GM23338 (cell line): Measurements from ENCODE around the gene PTGS1. TPM values are rescaled to one million over a fixed set of nuclear protein-coding genes. Genes with fewer than 3 reads are reported as not detected.

Experiments used
- ATAC-seq: fragments of 200-7000 bp; cut with Tn5 transposase; 3 replicates; pipeline ENCODE4 v1.9.1; 2020
- DNase-seq: peaks from one replicate; pipeline ENCODE4 v3.0.0-alpha.2; 2015; ENCODE audit warnings: low spot score
- H2AFZ ChIP-seq: fragments of 200-600 bp; sonication (generic); 2 replicates; pipeline ENCODE4 v1.8.0; 2016; ENCODE audit warnings: antibody characterized with exemption, mild to moderate bottlenecking, moderate library complexity
- H3F3A ChIP-seq: fragments of 200-600 bp; sonication (generic); replicated peaks from 2 replicates; pipeline ENCODE4 v1.8.0; 2017; ENCODE audit warnings: antibody characterized with exemption, mixed run types, low read depth
- H3K27ac ChIP-seq: fragments of 200-600 bp; sonication (generic); 2 replicates; pipeline ENCODE4 v1.6.1; 2016; ENCODE audit warnings: low read depth
- H3K27me3 ChIP-seq: fragments of 200-600 bp; sonication (generic); 2 replicates; pipeline ENCODE4 v1.8.0; 2016; ENCODE audit warnings: mild to moderate bottlenecking, mixed run types, moderate library complexity; ENCODE audit not compliant: insufficient read depth
- H3K36me3 ChIP-seq: fragments of 200-600 bp; sonication (generic); 2 replicates; pipeline ENCODE4 v1.8.0; 2016; ENCODE audit warnings: mild to moderate bottlenecking; ENCODE audit not compliant: insufficient read depth
- H3K4me1 ChIP-seq: fragments of 200-600 bp; sonication (generic); 2 replicates; pipeline ENCODE4 v1.8.0; 2016; ENCODE audit warnings: mild to moderate bottlenecking, moderate library complexity; ENCODE audit not compliant: insufficient read depth
- H3K4me2 ChIP-seq: fragments of 200-600 bp; sonication (generic); 2 replicates; pipeline ENCODE4 v1.7.1; 2017; ENCODE audit warnings: mixed run types
- H3K4me3 ChIP-seq: fragments of 200-600 bp; sonication (generic); 2 replicates; pipeline ENCODE4 v1.6.1; 2016; ENCODE audit warnings: mixed run types
- H3K79me2 ChIP-seq: fragments of 200-600 bp; sonication (generic); replicated peaks from 2 replicates; pipeline ENCODE4 v1.8.0; 2017; ENCODE audit warnings: mild to moderate bottlenecking; ENCODE audit not compliant: insufficient read depth
- H3K9me2 ChIP-seq: fragments of 200-600 bp; sonication (generic); 2 replicates; pipeline ENCODE4 v1.8.0; 2017; ENCODE audit not compliant: insufficient read depth
- H4K20me1 ChIP-seq: fragments of 200-600 bp; sonication (generic); replicated peaks from 2 replicates; pipeline ENCODE4 v1.8.0; 2017; ENCODE audit warnings: mild to moderate bottlenecking; ENCODE audit not compliant: insufficient read depth
- H3K27ac Mint-ChIP-seq: 2 replicates; pipeline ENCODE4 v1.8.0; 2020; ENCODE audit warnings: inconsistent platforms, mild to moderate bottlenecking, moderate library complexity, mixed read lengths
- H3K27me3 Mint-ChIP-seq: 3 replicates; pipeline ENCODE4 v1.8.0; 2022; ENCODE audit warnings: low read depth, mild to moderate bottlenecking, moderate library complexity, mixed read lengths, inconsistent platforms; ENCODE audit not compliant: insufficient read depth, poor library complexity
- H3K36me3 Mint-ChIP-seq: 3 replicates; pipeline ENCODE4 v1.8.0; 2021; ENCODE audit warnings: low read depth, mild to moderate bottlenecking, inconsistent platforms, moderate library complexity, mixed read lengths
- H3K4me1 Mint-ChIP-seq: 3 replicates; pipeline ENCODE4 v1.8.0; 2020; ENCODE audit warnings: mild to moderate bottlenecking, inconsistent platforms, mixed read lengths
- H3K4me3 Mint-ChIP-seq: 3 replicates; pipeline ENCODE4 v1.8.0; 2021; ENCODE audit warnings: moderate library complexity, mild to moderate bottlenecking, inconsistent platforms, mixed read lengths
- H3K9me3 Mint-ChIP-seq: 3 replicates; pipeline ENCODE4 v1.8.0; 2020; ENCODE audit warnings: moderate library complexity, mild to moderate bottlenecking, inconsistent platforms, mixed read lengths
- CREB1 ChIP-seq: fragments of 250-450 bp; sonication (Bioruptor Pico); IDR thresholded peaks from 2 replicates; pipeline ENCODE4 v1.5.0; 2020; ENCODE audit warnings: low read depth, mild to moderate bottlenecking, moderate library complexity
- EZH2 ChIP-seq: fragments of 200-600 bp; sonication (generic); IDR thresholded peaks from one replicate; pipeline ENCODE4 v1.8.0; 2017; ENCODE audit warnings: antibody characterized with exemption, mild to moderate bottlenecking, low read depth; ENCODE audit not compliant: unreplicated experiment
- EZH2phosphoT487 ChIP-seq: fragments of 200-600 bp; sonication (generic); IDR thresholded peaks from one replicate; pipeline ENCODE4 v1.8.1; 2018; ENCODE audit warnings: antibody characterized with exemption; ENCODE audit not compliant: unreplicated experiment
- JUNB ChIP-seq: IDR thresholded peaks from one replicate; pipeline ENCODE4 v1.6.1; 2016; ENCODE audit warnings: antibody characterized with exemption; ENCODE audit not compliant: unreplicated experiment
- NANOG ChIP-seq: IDR thresholded peaks from 2 replicates; pipeline ENCODE4 v1.6.1; 2016; ENCODE audit warnings: antibody characterized with exemption, borderline replicate concordance
- STAT1 ChIP-seq: IDR thresholded peaks from one replicate; pipeline ENCODE4 v1.6.1; 2016; ENCODE audit warnings: antibody characterized with exemption; ENCODE audit not compliant: unreplicated experiment
- ZNF114 ChIP-seq: fragments of 250-450 bp; sonication (Bioruptor Pico); IDR thresholded peaks from 2 replicates; pipeline ENCODE4 v1.5.0; 2020; ENCODE audit warnings: mild to moderate bottlenecking, moderate library complexity
- ZNF331 ChIP-seq: fragments of 250-450 bp; sonication (Bioruptor Pico); IDR thresholded peaks from 2 replicates; pipeline ENCODE4 v1.5.0; 2020; ENCODE audit warnings: low read depth, mild to moderate bottlenecking, moderate library complexity
- polyA plus RNA-seq: library from polyadenylated mRNA; unstranded; fragments of >200 nt; fragmentation: Nextera tagmentation; extraction: Ambion mirVana; gene quantifications from 2 replicates; pipeline ENCODE4 v1.2.1, GENCODE V29; 2016
- total RNA-seq: library from RNA; depleted of rRNA; stranded (reverse); fragments of >200 nt; shearing (Covaris generic); gene quantifications from 2 replicates; pipeline ENCODE4 v1.2.3, GENCODE V29; 2014
- TF ChIP-seq, protein P1 (sequence below): IDR thresholded peaks from one replicate; pipeline ENCODE4 v1.6.1; 2018; ENCODE audit warnings: antibody characterized with exemption; ENCODE audit not compliant: unreplicated experiment
- TF ChIP-seq, protein P2 (sequence below): IDR thresholded peaks from 2 replicates; pipeline ENCODE4 v1.6.1; 2016; ENCODE audit warnings: antibody characterized with exemption
- TF ChIP-seq, protein P3 (sequence below), 2 experiments: fragments of 200-600 bp in 1 of 2; sonication (generic) in 1 of 2; conservative IDR thresholded peaks; 2 replicates each; pipeline versions ENCODE4 v1.5.1 to v1.6.1; 2016 to 2017; ENCODE audit warnings: antibody characterized with exemption in 2 of 2, low read depth in 2 of 2, mild to moderate bottlenecking in 2 of 2, moderate library complexity in 1 of 2
- TF ChIP-seq, protein P4 (sequence below): fragments of 250-450 bp; sonication (Bioruptor Pico); IDR thresholded peaks from 2 replicates; pipeline ENCODE4 v1.5.0; 2020; ENCODE audit warnings: mild to moderate bottlenecking, moderate library complexity

PTGS1 gene
- total and polyA plus RNA-seq, 2 experiments from 2014 or later = 0.48 to 1.3 TPM

DNA sequence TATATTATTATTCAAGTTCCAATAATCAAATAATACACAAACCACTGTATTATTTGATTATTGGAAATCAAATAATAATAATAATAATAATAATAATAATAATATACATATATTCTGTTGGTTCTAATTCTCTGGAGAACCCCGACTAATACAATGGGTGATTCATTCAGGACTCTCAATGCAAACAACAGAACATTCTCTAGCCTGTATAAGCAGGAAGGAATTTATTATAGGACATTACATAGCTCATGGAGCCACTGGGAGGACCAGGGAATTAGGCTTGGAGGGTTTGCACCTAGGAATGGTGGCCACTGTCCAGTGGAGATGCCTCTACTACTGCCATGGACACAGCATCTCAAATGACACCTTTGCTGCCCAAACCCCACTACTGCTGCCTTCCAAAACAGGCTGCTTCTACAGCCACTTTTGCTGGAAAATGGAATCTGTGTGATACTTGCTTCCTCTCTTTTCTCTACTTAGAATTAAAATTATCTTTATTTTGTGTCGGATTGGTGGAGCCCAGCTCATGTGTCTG, 25.9 kb downstream of the PTGS1 start:
- H3K27ac ChIP-seq = no peak overlapping the region
- no peaks in the 10 kb centered on the region for H3F3A ChIP-seq
- no peaks in the 10 kb centered on the region for H4K20me1 ChIP-seq
- Mint-ChIP-seq H3K36me3 (no peaks in the 10 kb centered on the region), H3K27me3 (no peaks in the 10 kb centered on the region), H3K4me3 (no peak overlapping the region), H3K27ac (no peak overlapping the region), H3K4me1 (no peaks in the 10 kb centered on the region), H3K9me3 (no peaks in the 10 kb centered on the region; the same call in 2 of the 3 replicates)
- DNase-seq = no peak
- H3K4me2 ChIP-seq = no peak overlapping the region
- H2AFZ ChIP-seq = no peak overlapping the region
- no peaks in the 10 kb centered on the region for H3K4me1 ChIP-seq
- H3K36me3 ChIP-seq = no peaks in the 10 kb centered on the region
- H3K4me3 ChIP-seq = no peak overlapping the region
- no peaks in the 10 kb centered on the region for H3K79me2 ChIP-seq
- H3K27me3 ChIP-seq = no peaks in the 10 kb centered on the region
- no peaks in the 10 kb centered on the region for H3K9me2 ChIP-seq
- TF ChIP-seq, protein P1, sequence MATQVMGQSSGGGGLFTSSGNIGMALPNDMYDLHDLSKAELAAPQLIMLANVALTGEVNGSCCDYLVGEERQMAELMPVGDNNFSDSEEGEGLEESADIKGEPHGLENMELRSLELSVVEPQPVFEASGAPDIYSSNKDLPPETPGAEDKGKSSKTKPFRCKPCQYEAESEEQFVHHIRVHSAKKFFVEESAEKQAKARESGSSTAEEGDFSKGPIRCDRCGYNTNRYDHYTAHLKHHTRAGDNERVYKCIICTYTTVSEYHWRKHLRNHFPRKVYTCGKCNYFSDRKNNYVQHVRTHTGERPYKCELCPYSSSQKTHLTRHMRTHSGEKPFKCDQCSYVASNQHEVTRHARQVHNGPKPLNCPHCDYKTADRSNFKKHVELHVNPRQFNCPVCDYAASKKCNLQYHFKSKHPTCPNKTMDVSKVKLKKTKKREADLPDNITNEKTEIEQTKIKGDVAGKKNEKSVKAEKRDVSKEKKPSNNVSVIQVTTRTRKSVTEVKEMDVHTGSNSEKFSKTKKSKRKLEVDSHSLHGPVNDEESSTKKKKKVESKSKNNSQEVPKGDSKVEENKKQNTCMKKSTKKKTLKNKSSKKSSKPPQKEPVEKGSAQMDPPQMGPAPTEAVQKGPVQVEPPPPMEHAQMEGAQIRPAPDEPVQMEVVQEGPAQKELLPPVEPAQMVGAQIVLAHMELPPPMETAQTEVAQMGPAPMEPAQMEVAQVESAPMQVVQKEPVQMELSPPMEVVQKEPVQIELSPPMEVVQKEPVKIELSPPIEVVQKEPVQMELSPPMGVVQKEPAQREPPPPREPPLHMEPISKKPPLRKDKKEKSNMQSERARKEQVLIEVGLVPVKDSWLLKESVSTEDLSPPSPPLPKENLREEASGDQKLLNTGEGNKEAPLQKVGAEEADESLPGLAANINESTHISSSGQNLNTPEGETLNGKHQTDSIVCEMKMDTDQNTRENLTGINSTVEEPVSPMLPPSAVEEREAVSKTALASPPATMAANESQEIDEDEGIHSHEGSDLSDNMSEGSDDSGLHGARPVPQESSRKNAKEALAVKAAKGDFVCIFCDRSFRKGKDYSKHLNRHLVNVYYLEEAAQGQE = no peak
- TF ChIP-seq, protein P2, sequence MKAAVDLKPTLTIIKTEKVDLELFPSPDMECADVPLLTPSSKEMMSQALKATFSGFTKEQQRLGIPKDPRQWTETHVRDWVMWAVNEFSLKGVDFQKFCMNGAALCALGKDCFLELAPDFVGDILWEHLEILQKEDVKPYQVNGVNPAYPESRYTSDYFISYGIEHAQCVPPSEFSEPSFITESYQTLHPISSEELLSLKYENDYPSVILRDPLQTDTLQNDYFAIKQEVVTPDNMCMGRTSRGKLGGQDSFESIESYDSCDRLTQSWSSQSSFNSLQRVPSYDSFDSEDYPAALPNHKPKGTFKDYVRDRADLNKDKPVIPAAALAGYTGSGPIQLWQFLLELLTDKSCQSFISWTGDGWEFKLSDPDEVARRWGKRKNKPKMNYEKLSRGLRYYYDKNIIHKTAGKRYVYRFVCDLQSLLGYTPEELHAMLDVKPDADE = no peak
- TF ChIP-seq, protein P3, sequence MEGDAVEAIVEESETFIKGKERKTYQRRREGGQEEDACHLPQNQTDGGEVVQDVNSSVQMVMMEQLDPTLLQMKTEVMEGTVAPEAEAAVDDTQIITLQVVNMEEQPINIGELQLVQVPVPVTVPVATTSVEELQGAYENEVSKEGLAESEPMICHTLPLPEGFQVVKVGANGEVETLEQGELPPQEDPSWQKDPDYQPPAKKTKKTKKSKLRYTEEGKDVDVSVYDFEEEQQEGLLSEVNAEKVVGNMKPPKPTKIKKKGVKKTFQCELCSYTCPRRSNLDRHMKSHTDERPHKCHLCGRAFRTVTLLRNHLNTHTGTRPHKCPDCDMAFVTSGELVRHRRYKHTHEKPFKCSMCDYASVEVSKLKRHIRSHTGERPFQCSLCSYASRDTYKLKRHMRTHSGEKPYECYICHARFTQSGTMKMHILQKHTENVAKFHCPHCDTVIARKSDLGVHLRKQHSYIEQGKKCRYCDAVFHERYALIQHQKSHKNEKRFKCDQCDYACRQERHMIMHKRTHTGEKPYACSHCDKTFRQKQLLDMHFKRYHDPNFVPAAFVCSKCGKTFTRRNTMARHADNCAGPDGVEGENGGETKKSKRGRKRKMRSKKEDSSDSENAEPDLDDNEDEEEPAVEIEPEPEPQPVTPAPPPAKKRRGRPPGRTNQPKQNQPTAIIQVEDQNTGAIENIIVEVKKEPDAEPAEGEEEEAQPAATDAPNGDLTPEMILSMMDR (conservative IDR thresholded peaks at IDR 0.05; ENCODE audit: low read depth in 2 of 2) = no peak
- TF ChIP-seq EZH2phosphoT487 (no peak), CREB1 (CRISPR knock-in tag) (no peak), EZH2 (no peak), STAT1 (no peak), ZNF114 (CRISPR knock-in tag) (no peak), JUNB (no peak), ZNF331 (CRISPR knock-in tag) (no peak), NANOG (no peak)
- TF ChIP-seq, protein P4, sequence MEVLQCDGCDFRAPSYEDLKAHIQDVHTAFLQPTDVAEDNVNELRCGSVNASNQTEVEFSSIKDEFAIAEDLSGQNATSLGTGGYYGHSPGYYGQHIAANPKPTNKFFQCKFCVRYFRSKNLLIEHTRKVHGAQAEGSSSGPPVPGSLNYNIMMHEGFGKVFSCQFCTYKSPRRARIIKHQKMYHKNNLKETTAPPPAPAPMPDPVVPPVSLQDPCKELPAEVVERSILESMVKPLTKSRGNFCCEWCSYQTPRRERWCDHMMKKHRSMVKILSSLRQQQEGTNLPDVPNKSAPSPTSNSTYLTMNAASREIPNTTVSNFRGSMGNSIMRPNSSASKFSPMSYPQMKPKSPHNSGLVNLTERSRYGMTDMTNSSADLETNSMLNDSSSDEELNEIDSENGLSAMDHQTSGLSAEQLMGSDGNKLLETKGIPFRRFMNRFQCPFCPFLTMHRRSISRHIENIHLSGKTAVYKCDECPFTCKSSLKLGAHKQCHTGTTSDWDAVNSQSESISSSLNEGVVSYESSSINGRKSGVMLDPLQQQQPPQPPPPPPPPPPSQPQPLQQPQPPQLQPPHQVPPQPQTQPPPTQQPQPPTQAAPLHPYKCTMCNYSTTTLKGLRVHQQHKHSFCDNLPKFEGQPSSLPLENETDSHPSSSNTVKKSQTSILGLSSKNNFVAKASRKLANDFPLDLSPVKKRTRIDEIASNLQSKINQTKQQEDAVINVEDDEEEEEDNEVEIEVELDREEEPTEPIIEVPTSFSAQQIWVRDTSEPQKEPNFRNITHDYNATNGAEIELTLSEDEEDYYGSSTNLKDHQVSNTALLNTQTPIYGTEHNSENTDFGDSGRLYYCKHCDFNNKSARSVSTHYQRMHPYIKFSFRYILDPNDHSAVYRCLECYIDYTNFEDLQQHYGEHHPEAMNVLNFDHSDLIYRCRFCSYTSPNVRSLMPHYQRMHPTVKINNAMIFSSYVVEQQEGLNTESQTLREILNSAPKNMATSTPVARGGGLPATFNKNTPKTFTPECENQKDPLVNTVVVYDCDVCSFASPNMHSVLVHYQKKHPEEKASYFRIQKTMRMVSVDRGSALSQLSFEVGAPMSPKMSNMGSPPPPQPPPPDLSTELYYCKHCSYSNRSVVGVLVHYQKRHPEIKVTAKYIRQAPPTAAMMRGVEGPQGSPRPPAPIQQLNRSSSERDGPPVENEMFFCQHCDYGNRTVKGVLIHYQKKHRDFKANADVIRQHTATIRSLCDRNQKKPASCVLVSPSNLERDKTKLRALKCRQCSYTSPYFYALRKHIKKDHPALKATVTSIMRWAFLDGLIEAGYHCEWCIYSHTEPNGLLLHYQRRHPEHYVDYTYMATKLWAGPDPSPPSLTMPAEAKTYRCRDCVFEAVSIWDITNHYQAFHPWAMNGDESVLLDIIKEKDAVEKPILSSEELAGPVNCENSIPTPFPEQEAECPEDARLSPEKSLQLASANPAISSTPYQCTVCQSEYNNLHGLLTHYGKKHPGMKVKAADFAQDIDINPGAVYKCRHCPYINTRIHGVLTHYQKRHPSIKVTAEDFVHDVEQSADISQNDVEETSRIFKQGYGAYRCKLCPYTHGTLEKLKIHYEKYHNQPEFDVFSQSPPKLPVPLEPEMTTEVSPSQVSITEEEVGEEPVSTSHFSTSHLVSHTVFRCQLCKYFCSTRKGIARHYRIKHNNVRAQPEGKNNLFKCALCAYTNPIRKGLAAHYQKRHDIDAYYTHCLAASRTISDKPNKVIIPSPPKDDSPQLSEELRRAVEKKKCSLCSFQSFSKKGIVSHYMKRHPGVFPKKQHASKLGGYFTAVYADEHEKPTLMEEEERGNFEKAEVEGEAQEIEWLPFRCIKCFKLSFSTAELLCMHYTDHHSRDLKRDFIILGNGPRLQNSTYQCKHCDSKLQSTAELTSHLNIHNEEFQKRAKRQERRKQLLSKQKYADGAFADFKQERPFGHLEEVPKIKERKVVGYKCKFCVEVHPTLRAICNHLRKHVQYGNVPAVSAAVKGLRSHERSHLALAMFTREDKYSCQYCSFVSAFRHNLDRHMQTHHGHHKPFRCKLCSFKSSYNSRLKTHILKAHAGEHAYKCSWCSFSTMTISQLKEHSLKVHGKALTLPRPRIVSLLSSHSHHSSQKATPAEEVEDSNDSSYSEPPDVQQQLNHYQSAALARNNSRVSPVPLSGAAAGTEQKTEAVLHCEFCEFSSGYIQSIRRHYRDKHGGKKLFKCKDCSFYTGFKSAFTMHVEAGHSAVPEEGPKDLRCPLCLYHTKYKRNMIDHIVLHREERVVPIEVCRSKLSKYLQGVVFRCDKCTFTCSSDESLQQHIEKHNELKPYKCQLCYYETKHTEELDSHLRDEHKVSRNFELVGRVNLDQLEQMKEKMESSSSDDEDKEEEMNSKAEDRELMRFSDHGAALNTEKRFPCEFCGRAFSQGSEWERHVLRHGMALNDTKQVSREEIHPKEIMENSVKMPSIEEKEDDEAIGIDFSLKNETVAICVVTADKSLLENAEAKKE (CRISPR knock-in tag) = no peak
- no peak for ATAC-seq
